ENCODE measurements around the gene GBX1. TPM values are rescaled to one million over a fixed set of nuclear protein-coding genes. Genes with fewer than 3 reads are reported as not detected.

Gene GBX1
- total and polyA plus RNA-seq, 2 of the 4 experiments (the other 2 are of a cell fraction) = not detected

- CTCF ChIA-PET = no interaction called here
- Histone ChIP-seq H3K4me2 (ENCODE audit: low read depth, low read length) (no peak overlapping the region), H3K18ac (ENCODE audit: low read depth, low read length) (no peak overlapping the region), H4K20me1 (ENCODE audit: insufficient read depth, low read length) (no peaks in the 10 kb centered on the region; the same call in 1 of the 2 replicates), H2BK120ac (ENCODE audit: low read depth, low read length) (no peak overlapping the region), H3K9me1 (ENCODE audit: insufficient read depth, low read length) (no peaks in the 10 kb centered on the region), H3K56ac (ENCODE audit: extremely low read depth, insufficient read depth, low read length) (no peak overlapping the region), H3K27ac (ENCODE audit: insufficient read depth, low read length) (no peak overlapping the region), H3K9ac (ENCODE audit: low read depth, low read length) (no peak overlapping the region), H2BK20ac (ENCODE audit: low read depth, low read length) (no peak overlapping the region), H4K91ac (ENCODE audit: insufficient read depth, low read depth, low read length) (no peak overlapping the region), H3K14ac (replicated peaks; ENCODE audit: low read depth, low read length) (no peak overlapping the region), H3K4ac (ENCODE audit: low read depth, low read length) (no peak overlapping the region), H4K8ac (ENCODE audit: low read depth in 2 of 2, low read length in 2 of 2) (no peak overlapping the region), H3K79me1 (ENCODE audit: low read depth in 1 of 2, low read length in 2 of 2) (no peaks in the 10 kb centered on the region), H2AK9ac (replicated peaks; ENCODE audit: low read depth, low read length, poor library complexity) (no peak overlapping the region), H2AFZ (replicated peaks; ENCODE audit: low read length, poor library complexity) (no peak overlapping the region), H2BK15ac (ENCODE audit: low read depth, low read length) (no peak overlapping the region), H3K36me3 (ENCODE audit: control insufficient read depth, insufficient read depth, low read length) (no peaks in the 10 kb centered on the region), H2AK5ac (ENCODE audit: low read depth, low read length) (no peak overlapping the region), H4K5ac (ENCODE audit: low read depth, low read length) (no peak overlapping the region), H3K27me3 (ENCODE audit: control insufficient read depth, insufficient read depth, low read length) (peaks cover 57% of the 10 kb centered on the region), H3K9me3 (ENCODE audit: control insufficient read depth, insufficient read depth, low read length) (no peaks in the 10 kb centered on the region; the same call in 1 of the 2 replicates), H2BK5ac (ENCODE audit: low read depth, low read length, poor library complexity, severe bottlenecking) (no peak overlapping the region), H3K4me3 (ENCODE audit: insufficient read depth, low read depth, low read length) (no peak overlapping the region), H3K23ac (ENCODE audit: low read depth, low read length) (no peak overlapping the region), H3K4me1 (ENCODE audit: control insufficient read depth, insufficient read depth, low read length) (no peaks in the 10 kb centered on the region)
- no TSS peak for BruUV-seq (replicated peaks)
- in situ Hi-C loops (cut with MboI; ENCODE audit: low sequenced_read_pairs) = no loop called here
- 89% methylated on average over 8 of the region's 16 CpGs; no CpG with 5 or more reads in 1 of the 2 experiments for WGBS, 2 experiments (ENCODE audit: extremely low coverage in 2 of 2, insufficient read length in 1 of 2)
- no peak for TF ChIP-seq MXI1 (IDR thresholded peaks at IDR 0.05; ENCODE audit: borderline replicate concordance, low read depth, low read length)
- TF ChIP-seq RCOR1 (IDR thresholded peaks at IDR 0.05; ENCODE audit: insufficient replicate concordance, low read length) = no peak
- TF ChIP-seq POLR2A (IDR thresholded peaks at IDR 0.05; ENCODE audit: low read depth, low read length) = no peak
- TF ChIP-seq SMC3 (IDR thresholded peaks at IDR 0.05; ENCODE audit: low read depth, low read length) = no peak
- no peak for TF ChIP-seq MAZ (IDR thresholded peaks at IDR 0.05; ENCODE audit: borderline replicate concordance, low read depth, low read length)
- TF ChIP-seq NFE2L2 (IDR thresholded peaks at IDR 0.05; ENCODE audit: low read depth, low read length) = no peak
- TF ChIP-seq RFX5 (IDR thresholded peaks at IDR 0.05; ENCODE audit: low read depth, low read length) = no peak
- TF ChIP-seq RAD21 (IDR thresholded peaks at IDR 0.05; ENCODE audit: low read length) = no peak
- TF ChIP-seq ELK1 (IDR thresholded peaks at IDR 0.05; ENCODE audit: borderline replicate concordance, low read depth, low read length) = no peak
- TF ChIP-seq CTCF (conservative IDR thresholded peaks at IDR 0.05; ENCODE audit: low read depth, low read length) = no peak
- no peak for TF ChIP-seq CHD1 (IDR thresholded peaks at IDR 0.05; ENCODE audit: low read depth, low read length)
- no peak for TF ChIP-seq USF2 (IDR thresholded peaks at IDR 0.05; ENCODE audit: low read depth, low read length)
- no peak for TF ChIP-seq FOS (IDR thresholded peaks at IDR 0.05; ENCODE audit: low read depth, low read length)
- TF ChIP-seq BHLHE40 (IDR thresholded peaks at IDR 0.05; ENCODE audit: low read depth, low read length) = no peak
- TF ChIP-seq CEBPB (IDR thresholded peaks at IDR 0.05; ENCODE audit: low read depth, low read length) = no peak
- no peak for TF ChIP-seq MAFK (IDR thresholded peaks at IDR 0.05; ENCODE audit: low read depth, low read length)
- POLR2A ChIA-PET (ENCODE audit: unreplicated experiment) = no interaction called here
- dilution Hi-C loops (cut with HindIII; ENCODE audit: low sequenced_read_pairs, unreplicated experiment) = no loop called here
- ATAC-seq (ENCODE audit: low read depth) (no peak), DNase-seq (no peak)
- intact Hi-C loops (cut with micrococcal nuclease) = no loop called here
Observed at GRCh38 chr7:151175047-151175792, 7.7 kb upstream of the GBX1 start.
